PC-3 (cell line): ENCODE results near the gene CXXC5. TPM values are rescaled to one million over a fixed set of nuclear protein-coding genes. Genes with fewer than 3 reads are reported as not detected.

Experiments used
- ATAC-seq: fragments of 200-7000 bp; cut with Tn5 transposase; 2 replicates; pipeline ENCODE4 v1.9.1; 2020; ENCODE audit warnings: mild to moderate bottlenecking, moderate library complexity
- BruUV-seq: library from RNA; stranded (reverse); fragments of 400-500 nt; replicated peaks from 2 replicates; lab custom pipeline; 2021; lab: Mats Ljungman, UMichigan
- CTCF ChIA-PET: fragments of 300-600 bp; sonication (Branson Sonifier 250); formaldehyde crosslinking; loops from one replicate; lab custom pipeline; 2022; ENCODE audit warnings: antibody characterized with exemption; lab: Charles Lee
- POLR2A ChIA-PET: fragments of 300-600 bp; sonication (Branson Sonifier 250); formaldehyde crosslinking; loops from one replicate; lab custom pipeline; 2022; ENCODE audit warnings: antibody characterized with exemption; ENCODE audit not compliant: unreplicated experiment; lab: Charles Lee
- DNase-seq: peaks from one replicate; pipeline ENCODE4 v3.0.0-alpha.2; 2015
- H2AFZ ChIP-seq: fragments of 300-600 bp; sonication (generic); 2 replicates; pipeline ENCODE4 v1.6.0; 2016; ENCODE audit warnings: antibody characterized with exemption, low read length
- H3F3A ChIP-seq: fragments of 300-600 bp; sonication (generic); one replicate; pipeline ENCODE4 v1.6.0; 2017; ENCODE audit warnings: antibody characterized with exemption, low read length, control low read depth, mild to moderate bottlenecking; ENCODE audit not compliant: unreplicated experiment
- H3K27ac ChIP-seq: fragments of 300-600 bp; sonication (generic); 2 replicates; pipeline ENCODE4 v1.5.1; 2016; ENCODE audit warnings: mild to moderate bottlenecking, low read length
- H3K27me3 ChIP-seq: fragments of 300-600 bp; sonication (generic); 2 replicates; pipeline ENCODE4 v1.6.1; 2016; ENCODE audit warnings: low read length, mixed read lengths
- H3K36me3 ChIP-seq: fragments of 300-600 bp; sonication (generic); 2 replicates; pipeline ENCODE4 v1.6.1; 2016; ENCODE audit warnings: low read depth, mixed run types, low read length, mixed read lengths
- H3K4me1 ChIP-seq: fragments of 300-600 bp; sonication (generic); 2 replicates; pipeline ENCODE4 v1.5.1; 2016; ENCODE audit warnings: low read length; ENCODE audit not compliant: insufficient read depth
- H3K4me2 ChIP-seq: fragments of 300-600 bp; sonication (generic); 2 replicates; pipeline ENCODE4 v1.6.0; 2016; ENCODE audit warnings: low read length
- H3K4me3 ChIP-seq: fragments of 300-600 bp; sonication (generic); 2 replicates; pipeline ENCODE4 v1.5.1; 2016; ENCODE audit warnings: mild to moderate bottlenecking, low read length, mixed read lengths
- H3K79me2 ChIP-seq: fragments of 300-600 bp; sonication (generic); 2 replicates; pipeline ENCODE4 v1.6.1; 2017; ENCODE audit warnings: low read length, mixed read lengths
- H3K9ac ChIP-seq: fragments of 300-600 bp; sonication (generic); 2 replicates; pipeline ENCODE4 v1.6.0; 2016; ENCODE audit warnings: mild to moderate bottlenecking, low read length
- H3K9me2 ChIP-seq: fragments of 300-600 bp; sonication (generic); replicated peaks from 2 replicates; pipeline ENCODE4 v1.6.1; 2016; ENCODE audit warnings: mixed run types, low read length, mixed read lengths
- H3K9me3 ChIP-seq: fragments of 300-600 bp; sonication (generic); 2 replicates; pipeline ENCODE4 v1.6.1; 2016; ENCODE audit warnings: low read length, mixed read lengths
- H4K20me1 ChIP-seq: fragments of 300-600 bp; sonication (generic); 2 replicates; pipeline ENCODE4 v1.6.1; 2016; ENCODE audit warnings: low read length, mixed read lengths
- CTCF ChIP-seq: fragments of 300-600 bp; sonication (generic); conservative IDR thresholded peaks from 2 replicates; pipeline ENCODE4 v1.5.1; 2017; ENCODE audit warnings: antibody characterized with exemption, low read depth, mild to moderate bottlenecking, low read length
- EZH2 ChIP-seq: fragments of 300-600 bp; sonication (generic); IDR thresholded peaks from one replicate; pipeline ENCODE4 v1.6.1; 2017; ENCODE audit warnings: antibody characterized with exemption, mild to moderate bottlenecking, low read length; ENCODE audit not compliant: unreplicated experiment
- EZH2phosphoT487 ChIP-seq: fragments of 300-600 bp; sonication (generic); IDR thresholded peaks from 2 replicates; pipeline ENCODE4 v1.6.1; 2018; ENCODE audit warnings: mild to moderate bottlenecking, antibody characterized with exemption, low read length, borderline replicate concordance
- intact Hi-C: fragments of 100-400 bp; cut with micrococcal nuclease; formaldehyde crosslinking; loops from 2 replicates; pipeline ENCODE4 v1.9.0; 2023
- total RNA-seq: library from RNA; depleted of rRNA; stranded (reverse); fragments of >200 nt; gene quantifications from 2 replicates; pipeline ENCODE4 v1.2.3, GENCODE V29; 2014

CXXC5 gene
- total RNA-seq, 1 experiment from 2014 or later: 31.1 TPM

GRCh38 chr5:139657363-139658321 lies 9.5 kb downstream of the CXXC5 start:
- TF ChIP-seq EZH2phosphoT487 (no peak), CTCF (no peak), EZH2 (no peak)
- POLR2A ChIA-PET: no interaction called here

GRCh38 chr5:139658501-139658927 lies 10.4 kb downstream of the CXXC5 start:
- H3K36me3 ChIP-seq: no peaks in the 10 kb centered on the region
- BruUV-seq: no TSS peak
- TF ChIP-seq EZH2phosphoT487 (no peak), EZH2 (no peak)
- H3K27ac ChIP-seq: no peak overlapping the region
- DNase-seq: no peak
- H2AFZ ChIP-seq: no peak overlapping the region
- no peak overlapping the region for H3K4me2 ChIP-seq
- peaks cover 63% of the 10 kb centered on the region for H3K79me2 ChIP-seq
- intact Hi-C loops: no loop called here
- no peak overlapping the region for H3K4me3 ChIP-seq
- no peaks in the 10 kb centered on the region for H3K9me3 ChIP-seq
- no peak overlapping the region for H3K9ac ChIP-seq
- H4K20me1 ChIP-seq: no peaks in the 10 kb centered on the region
- no peak for ATAC-seq
- ChIA-PET POLR2A (no interaction called here), CTCF (no interaction called here)
- H3F3A ChIP-seq: no peaks in the 10 kb centered on the region
- H3K4me1 ChIP-seq: peaks cover 31% of the 10 kb centered on the region
- H3K27me3 ChIP-seq: no peaks in the 10 kb centered on the region
- no peaks in the 10 kb centered on the region for H3K9me2 ChIP-seq

More at GRCh38 chr5:139657363-139658321, 9.5 kb downstream of the CXXC5 start:
- Histone ChIP-seq H3K9ac (no peak overlapping the region), H2AFZ (no peak overlapping the region), H3K4me3 (no peak overlapping the region), H4K20me1 (no peaks in the 10 kb centered on the region), H3K9me3 (no peaks in the 10 kb centered on the region), H3K4me1 (peaks cover 35% of the 10 kb centered on the region), H3K36me3 (no peaks in the 10 kb centered on the region), H3K27me3 (no peaks in the 10 kb centered on the region), H3K4me2 (no peak overlapping the region), H3F3A (peaks cover 2% of the 10 kb centered on the region), H3K79me2 (peaks cover 70% of the 10 kb centered on the region), H3K27ac (no peak overlapping the region), H3K9me2 (no peaks in the 10 kb centered on the region)
- no TSS peak for BruUV-seq
- CTCF ChIA-PET: no interaction called here
- ATAC-seq (no peak), DNase-seq (no peak)
- intact Hi-C loops: no loop called here

- Histone ChIP-seq H3K4me1 (peaks cover 31% of the 10 kb centered on the region), H3K4me3 (no peak overlapping the region)
- no peak for TF ChIP-seq EZH2
- TF ChIP-seq CTCF: no peak
- no peak for TF ChIP-seq EZH2phosphoT487
Observed at GRCh38 chr5:139658928-139659667, 10.9 kb downstream of the CXXC5 start.

More at GRCh38 chr5:139658928-139659667, 10.9 kb downstream of the CXXC5 start:
- no peaks in the 10 kb centered on the region for H3K9me3 ChIP-seq
- H3F3A ChIP-seq: no peaks in the 10 kb centered on the region
- no peaks in the 10 kb centered on the region for H3K27me3 ChIP-seq
- H2AFZ ChIP-seq: no peak overlapping the region
- H4K20me1 ChIP-seq: no peaks in the 10 kb centered on the region
- no peak overlapping the region for H3K27ac ChIP-seq
- no peak overlapping the region for H3K4me2 ChIP-seq
- ChIA-PET CTCF (no interaction called here), POLR2A (no interaction called here)
- intact Hi-C loops: no loop called here
- no TSS peak for BruUV-seq
- peaks cover 61% of the 10 kb centered on the region for H3K79me2 ChIP-seq
- DNase-seq: peak; percentile 33
- no peaks in the 10 kb centered on the region for H3K9me2 ChIP-seq
- peak; percentile 7; the same call in 1 of the 2 replicates for ATAC-seq
- no peaks in the 10 kb centered on the region for H3K36me3 ChIP-seq
- H3K9ac ChIP-seq: no peak overlapping the region
